Hypothalamus (tissue), 51 donors: Measurements from ENCODE around the gene SPTBN5.

ENCODE experiments used
- DNase-seq, 51 donors: peaks; one replicate each; lab custom pipeline; 2025; lab: John Stamatoyannopoulos, UW

The SPTBN5 gene

GRCh38 chr15:41810651-41811431, 83.0 kb downstream of the SPTBN5 start:
- DNase-seq = no peak

GRCh38 chr15:41809526-41810220, 84.2 kb downstream of the SPTBN5 start:
- DNase-seq = peak in 3 of 51 donors; percentile 9 to 32 (median 21)

GRCh38 chr15:41809121-41809520, 84.7 kb downstream of the SPTBN5 start:
- DNase-seq = no peak

GRCh38 chr15:41806291-41807181, 87.3 kb downstream of the SPTBN5 start:
- DNase-seq = no peak

- no peak for DNase-seq
Measured at GRCh38 chr15:41805711-41806110, 88.1 kb downstream of the SPTBN5 start.

GRCh38 chr15:41804916-41805666, 88.8 kb downstream of the SPTBN5 start:
- peak in 1 of 51 donors; percentile 17 for DNase-seq

GRCh38 chr15:41804361-41804760, 89.5 kb downstream of the SPTBN5 start:
- no peak for DNase-seq

GRCh38 chr15:41801850-41802455, 91.9 kb downstream of the SPTBN5 start:
- no peak for DNase-seq

GRCh38 chr15:41801185-41801584, 92.7 kb downstream of the SPTBN5 start:
- DNase-seq = no peak

GRCh38 chr15:41799488-41799805, 94.4 kb downstream of the SPTBN5 start:
- no peak for DNase-seq

- no peak for DNase-seq
Measured at GRCh38 chr15:41798607-41799487, 95.0 kb downstream of the SPTBN5 start.
